HL-60 (cell line): ENCODE data around the gene ZCCHC2.
A peak's percentile ranks its signal among the peaks of the same experiment; 100 is the strongest.

Experiments used
- DNase-seq, 2 experiments: peaks; one replicate each; pipeline ENCODE4 v3.0.0-alpha.2; 2010 to 2020; ENCODE audit warnings: low read depth in 1 of 2, low spot score in 1 of 2
- H3K27ac ChIP-seq: fragments of 250-450 bp; sonication (Bioruptor Pico); replicated peaks from 2 replicates; pipeline ENCODE4 v1.5.1; 2020; ENCODE audit warnings: mild to moderate bottlenecking, moderate library complexity
- H3K27me3 ChIP-seq: fragments of 250-450 bp; sonication (Bioruptor Pico); 2 replicates; pipeline ENCODE4 v1.5.1; 2021; ENCODE audit warnings: mild to moderate bottlenecking, moderate library complexity; ENCODE audit not compliant: insufficient read depth, poor library complexity, severe bottlenecking
- H3K4me3 ChIP-seq: replicated peaks from 2 replicates; pipeline ENCODE4 v1.5.1; 2011; ENCODE audit warnings: mild to moderate bottlenecking, control low read depth, low read length; ENCODE audit not compliant: insufficient read depth
- CTCF ChIP-seq: IDR thresholded peaks from one replicate; pipeline ENCODE4 v1.5.1; 2011; ENCODE audit warnings: low read length, control low read depth, inconsistent platforms; ENCODE audit not compliant: insufficient read depth
- GABPA ChIP-seq: IDR thresholded peaks from 2 replicates; pipeline ENCODE4 v1.6.1; 2012; ENCODE audit warnings: low read depth
- POLR2AphosphoS5 ChIP-seq: IDR thresholded peaks from 2 replicates; pipeline ENCODE4 v1.6.1; 2012; ENCODE audit warnings: low read depth
- REST ChIP-seq: IDR thresholded peaks from 2 replicates; pipeline ENCODE4 v1.6.1; 2012; ENCODE audit warnings: low read depth; ENCODE audit not compliant: insufficient replicate concordance
- SPI1 ChIP-seq: IDR thresholded peaks from 2 replicates; pipeline ENCODE4 v1.6.1; 2012; ENCODE audit warnings: low read depth, mild to moderate bottlenecking, borderline replicate concordance

Gene ZCCHC2

GRCh38 chr18:62525608-62526007 is 2.8 kb downstream of the ZCCHC2 start:
- DNase-seq = no peak
- no peak overlapping the region for H3K27ac ChIP-seq
- no peak for TF ChIP-seq REST
- TF ChIP-seq POLR2AphosphoS5 = no peak
- peak overlapping the region; percentile 94 for H3K4me3 ChIP-seq
- H3K27me3 ChIP-seq = no peaks in the 10 kb centered on the region

GRCh38 chr18:62526098-62527025 is 3.5 kb downstream of the ZCCHC2 start:
- peak overlapping the region; percentile 74 for H3K27ac ChIP-seq
- peak; percentile 75 to 77 for DNase-seq
- TF ChIP-seq POLR2AphosphoS5 = peak; percentile 79
- TF ChIP-seq SPI1 = no peak

GRCh38 chr18:62529597-62529996 is 6.8 kb downstream of the ZCCHC2 start:
- no peak overlapping the region for H3K27ac ChIP-seq
- no peaks in the 10 kb centered on the region for H3K27me3 ChIP-seq
- no peak for DNase-seq
- H3K4me3 ChIP-seq = no peak overlapping the region
- TF ChIP-seq REST (no peak), GABPA (no peak), CTCF (no peak), SPI1 (no peak; the same call in 1 of the 2 replicates), POLR2AphosphoS5 (no peak)

More at GRCh38 chr18:62526098-62527025, 3.5 kb downstream of the ZCCHC2 start:
- Histone ChIP-seq H3K27me3 (no peaks in the 10 kb centered on the region), H3K4me3 (peak overlapping the region; percentile 94)

GRCh38 chr18:62531078-62531477 is 8.3 kb downstream of the ZCCHC2 start:
- H3K27me3 ChIP-seq = no peaks in the 10 kb centered on the region
- no peak overlapping the region for H3K27ac ChIP-seq

More at GRCh38 chr18:62531078-62531477, 8.3 kb downstream of the ZCCHC2 start:
- TF ChIP-seq SPI1 (peak; percentile 89; the same call in 1 of the 2 replicates), REST (no peak)
- DNase-seq = no peak
- H3K4me3 ChIP-seq = no peak overlapping the region
